Ovary (tissue), 10 donors: ENCODE results near the gene SLC12A9. TPM values are rescaled to one million over a fixed set of nuclear protein-coding genes. Genes with fewer than 3 reads are reported as not detected.

Source experiments
- DNase-seq, 5 donors: peaks; one replicate each; pipeline ENCODE4 v3.0.0-alpha.2; 2019 to 2020
- H3K27ac ChIP-seq, 2 donors: fragments of 200-600 bp; one replicate each; pipeline versions ENCODE4 v1.5.1 to v1.8.0; 2019 to 2022
- H3K27me3 ChIP-seq: fragments of 200-600 bp; one replicate; pipeline ENCODE4 v1.8.0; 2022
- H3K36me3 ChIP-seq: fragments of 200-600 bp; sonication (generic); one replicate; pipeline ENCODE4 v1.5.1; 2019
- H3K4me1 ChIP-seq: one replicate; pipeline ENCODE4 v1.8.1; 2013; ENCODE audit warnings: mild to moderate bottlenecking, moderate library complexity; ENCODE audit not compliant: insufficient read depth
- H3K4me3 ChIP-seq: fragments of 200-600 bp; sonication (generic); one replicate; pipeline ENCODE4 v1.5.1; 2017
- H3K9me3 ChIP-seq, 2 donors: fragments of 200-600 bp in 1 of 2; sonication (generic) in 1 of 2; one replicate each; pipeline versions ENCODE4 v1.5.1 to v1.8.1; 2013 to 2019; ENCODE audit warnings: mild to moderate bottlenecking in 1 of 2, moderate library complexity in 1 of 2
- CTCF ChIP-seq, 3 donors: fragments of 450-650 bp in 2 of 3; fragments of 200-600 bp in 1 of 3; IDR thresholded peaks; one replicate each; pipeline versions ENCODE4 v1.5.1 to v1.8.0; 2016 to 2022; ENCODE audit warnings: antibody characterized with exemption in 3 of 3, mild to moderate bottlenecking in 1 of 3
- EP300 ChIP-seq: sonication (generic); formaldehyde crosslinking; IDR thresholded peaks from one replicate; pipeline ENCODE4 v1.6.1; 2017; ENCODE audit warnings: antibody characterized with exemption
- POLR2A ChIP-seq: fragments of 450-650 bp; IDR thresholded peaks from one replicate; pipeline ENCODE4 v1.6.1; 2017; ENCODE audit warnings: antibody characterized with exemption, mild to moderate bottlenecking, moderate library complexity
- WGBS, 3 donors: extraction: QIAGEN DNeasy Blood & Tissue Kit in 1 of 3; methylation state at CpG; one replicate each; pipeline versions ENCODE4 v1.1.5 to v1.1.7; 2013 to 2017; 5-methylcytosine and 5-hydroxymethylcytosine counted together
- intact Hi-C, 4 donors: fragments of 100-400 bp; cut with DNase I; formaldehyde crosslinking; loops; one replicate each; pipeline versions ENCODE4 v1.11.0 to v1.15.1; 2022 to 2023
- long read RNA-seq, 3 donors: library from polyadenylated mRNA in 2 of 3; unstranded in 2 of 3; transcript quantifications; one replicate each; pipeline ENCODE4 v2.0.0 and lab custom pipeline, GENCODE V29; 2021 to 2026
- polyA plus RNA-seq, 2 donors: library from polyadenylated mRNA; stranded (reverse); fragments of 200-250 nt in 1 of 2; fragments of 350-450 nt in 1 of 2; fragmentation: Illumina TruSeq in 1 of 2; extraction: RNeasy Lipid Tissue Mini Kit (QIAGEN cat#74804) in 1 of 2; gene quantifications; one replicate each; pipeline ENCODE4 v1.2.3, GENCODE V29; 2013 to 2014
- total RNA-seq, 7 donors: library from RNA; depleted of rRNA in 2 of 7; stranded (reverse); fragments of >200 nt in 2 of 7; fragmentation: NEBNext Ultra II Directional in 3 of 7; extraction: Animal tissue kit (Norgen Biotek cat#: 25700) in 3 of 7; gene quantifications; one replicate each; pipeline versions ENCODE4 v1.1.0 to v1.2.4, GENCODE V29; 2016 to 2023
- donor health status: DM: no; HTN: no; CAD: no; lungs with moderate emphysema.
- donor health status: DM: no; HTN: no; CAD: no.
- donor health status: Bipolar disorder and iron deficiency.
- donor health status: DM: yes; HTN: yes; CAD: no.
- donor health status: DM: no; HTN: no; CAD: no.
- donor health status: DM: yes; HTN: yes; CAD: no.

Gene SLC12A9
- total RNA-seq (10 to 100 TPM; 10.1 to 31.8 (median 26.9) TPM), polyA plus RNA-seq (10 to 100 TPM in 1 of 2 donors, 1 to 10 TPM in 1; 4.7 to 20.9 TPM)
- long read RNA-seq, donor 1, partial matches to known transcripts: 3 of 10 reads
- long read RNA-seq, donor 1, other reads (novel, unspliced or antisense): 7 of 10 reads
- long read RNA-seq, donor 2, partial matches to known transcripts: 0 of 1 reads
- long read RNA-seq, donor 2, other reads (novel, unspliced or antisense): 0 of 1 reads
- long read RNA-seq, donor 3, full-length matches to known transcripts: 11 of 50 reads
- long read RNA-seq, donor 3, partial matches to known transcripts: 11 of 50 reads
- long read RNA-seq, donor 3, other reads (novel, unspliced or antisense): 28 of 50 reads

DNA sequence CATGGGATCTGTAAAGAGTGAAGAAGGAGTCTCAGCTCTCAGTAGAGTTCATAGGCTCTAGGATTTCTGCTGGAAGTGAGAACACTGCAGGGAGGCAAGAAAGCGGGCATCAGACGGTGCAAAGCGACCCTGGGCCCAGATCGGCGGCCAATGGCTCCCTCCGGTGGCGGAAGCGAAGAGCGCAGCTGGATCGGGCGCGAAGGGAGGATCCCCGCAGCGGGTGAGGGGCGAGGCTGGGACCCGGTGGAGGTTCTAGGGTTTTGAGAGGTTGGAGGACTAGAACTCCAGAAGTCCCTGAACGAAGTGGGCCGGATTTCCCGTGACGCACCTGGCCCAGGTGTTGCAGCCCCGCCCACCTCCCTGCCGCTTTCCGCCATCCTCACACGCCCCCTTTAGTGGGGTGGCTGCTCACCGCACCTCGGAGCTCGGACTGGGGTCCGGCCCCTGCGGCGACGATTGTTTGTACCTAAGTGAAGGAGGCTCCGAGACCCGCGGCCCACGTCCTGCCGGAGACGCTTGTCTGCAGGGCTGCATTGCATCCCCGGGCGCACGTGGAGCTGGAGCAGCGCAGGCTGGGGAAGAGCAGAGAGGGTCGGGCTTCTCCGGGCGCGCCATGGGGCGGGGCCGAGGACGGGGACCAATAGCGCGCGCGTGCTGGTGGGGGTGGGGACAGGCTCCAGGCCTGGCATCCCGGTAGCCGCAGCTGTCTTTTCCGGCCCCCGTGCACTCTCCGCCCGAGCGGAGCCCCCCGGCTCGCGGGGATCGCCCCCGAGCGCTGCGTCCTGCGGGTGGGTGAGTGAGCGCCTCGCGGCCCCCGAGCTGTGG lies at the start of gene SLC12A9:
SLC12A9 (plus strand) TSS at position 666 of the 825 bp plus-strand sequence. CDS start 1,485 bp downstream, outside the sequence.
- H3K36me3 ChIP-seq: no peaks in the 10 kb centered on the region
- no peaks in the 10 kb centered on the region for H3K4me1 ChIP-seq
- H3K27ac ChIP-seq: peak within 1 kb of the TSS in 1 of 2 donors; percentile 66
- peak within 1 kb of the TSS; percentile 48 for H3K4me3 ChIP-seq
- H3K27me3 ChIP-seq: no peaks in the 10 kb centered on the region
- intact Hi-C loops: loop anchor here (2.0 to 10.0 kb wide), 8 partner anchors 47 to 377 kb away; partner anchors contain the start of genes POP7 (in 2 of the 4), FBXO24 (in 1 of the 4), LRCH4 (in 1 of the 4) and TSC22D4 (in 1 of the 4)
- no peaks in the 10 kb centered on the region for H3K9me3 ChIP-seq
- peak; percentile 87 to 93 (median 90) for DNase-seq
- 0% methylated on average over 67 to 71 of the region's 71 CpGs for WGBS, 3 donors
- TF ChIP-seq POLR2A (no peak), EP300 (no peak), CTCF (IDR thresholded peaks at IDR 0.05) (peak; percentile 94 to 95 (median 94))

GRCh38 chr7:100802951-100803350 lies 49.6 kb upstream of the SLC12A9 start:
- peak; percentile 46 to 69 (median 65) for DNase-seq
- peak overlapping the region; percentile 49 to 91 for H3K27ac ChIP-seq
- WGBS, 3 donors: 63 to 69% (median 63%) methylated on average over 4 of the region's 4 CpGs

GRCh38 chr7:100803398-100804161 lies 48.9 kb upstream of the SLC12A9 start:
- peak overlapping the region; percentile 49 to 91 for H3K27ac ChIP-seq
- H3K9me3 ChIP-seq: no peaks in the 10 kb centered on the region
- H3K36me3 ChIP-seq: no peaks in the 10 kb centered on the region
- DNase-seq: peak; percentile 84 to 91 (median 87)
- H3K4me3 ChIP-seq: no peak overlapping the region
- intact Hi-C loops: loop anchor here in 3 of 4 donors (5.0 to 10.0 kb wide), 2 partner anchors 34 to 51 kb away; partner anchors contain the start of gene SLC12A9 (in 1 of the 3)
- H3K4me1 ChIP-seq: peaks cover 23% of the 10 kb centered on the region
- 12 to 16% (median 16%) methylated on average over 18 to 19 of the region's 19 CpGs for WGBS, 3 donors
- no peaks in the 10 kb centered on the region for H3K27me3 ChIP-seq
- TF ChIP-seq POLR2A (no peak), EP300 (no peak), CTCF (IDR thresholded peaks at IDR 0.05) (no peak)

More at GRCh38 chr7:100802951-100803350, 49.6 kb upstream of the SLC12A9 start:
- Histone ChIP-seq H3K9me3 (no peaks in the 10 kb centered on the region), H3K36me3 (no peaks in the 10 kb centered on the region), H3K27me3 (no peaks in the 10 kb centered on the region), H3K4me1 (peaks cover 19% of the 10 kb centered on the region), H3K4me3 (no peak overlapping the region)
- intact Hi-C loops: loop anchor here in 3 of 4 donors (5.0 to 10.0 kb wide), 2 partner anchors 34 to 52 kb away; partner anchors contain the start of gene SLC12A9 (in 1 of the 3)
- TF ChIP-seq EP300: no peak
- TF ChIP-seq CTCF (IDR thresholded peaks at IDR 0.05): no peak
- TF ChIP-seq POLR2A: no peak
